Activated T-helper 17 cell treated with anti-CD3 and anti-CD28 coated beads, Interleukin-2, amount 50 U/mL, for 72 hours (primary cell): ENCODE results near the gene TPP2. TPM values are rescaled to one million over a fixed set of nuclear protein-coding genes. Genes with fewer than 3 reads are reported as not detected.

Experiments
- ATAC-seq: fragments of 150-1000 bp; cut with Tn5 transposase; replicated peaks from 2 replicates; pipeline ENCODE4 v1.10.0; 2021; ENCODE audit warnings: mild to moderate bottlenecking, moderate library complexity
- H3K27ac Mint-ChIP-seq: one replicate; pipeline ENCODE4 v1.8.0; 2022; ENCODE audit warnings: mixed read lengths
- H3K27me3 Mint-ChIP-seq: one replicate; pipeline ENCODE4 v1.8.0; 2022; ENCODE audit warnings: mixed read lengths
- H3K36me3 Mint-ChIP-seq: one replicate; pipeline ENCODE4 v1.8.0; 2022; ENCODE audit warnings: low read depth, mild to moderate bottlenecking, mixed read lengths
- H3K4me1 Mint-ChIP-seq: one replicate; pipeline ENCODE4 v1.8.0; 2022; ENCODE audit warnings: mixed read lengths
- H3K4me3 Mint-ChIP-seq: one replicate; pipeline ENCODE4 v1.8.0; 2022; ENCODE audit warnings: mild to moderate bottlenecking, mixed read lengths
- H3K9me3 Mint-ChIP-seq: one replicate; pipeline ENCODE4 v1.8.0; 2022; ENCODE audit warnings: mixed read lengths
- total RNA-seq, 2 donors: library from RNA; stranded (reverse); gene quantifications; one replicate each; pipeline ENCODE4 v1.2.3, GENCODE V29; 2022

TPP2 gene
- total RNA-seq, 2 donors from 2014 or later = 57.2 to 71.4 TPM

DNA sequence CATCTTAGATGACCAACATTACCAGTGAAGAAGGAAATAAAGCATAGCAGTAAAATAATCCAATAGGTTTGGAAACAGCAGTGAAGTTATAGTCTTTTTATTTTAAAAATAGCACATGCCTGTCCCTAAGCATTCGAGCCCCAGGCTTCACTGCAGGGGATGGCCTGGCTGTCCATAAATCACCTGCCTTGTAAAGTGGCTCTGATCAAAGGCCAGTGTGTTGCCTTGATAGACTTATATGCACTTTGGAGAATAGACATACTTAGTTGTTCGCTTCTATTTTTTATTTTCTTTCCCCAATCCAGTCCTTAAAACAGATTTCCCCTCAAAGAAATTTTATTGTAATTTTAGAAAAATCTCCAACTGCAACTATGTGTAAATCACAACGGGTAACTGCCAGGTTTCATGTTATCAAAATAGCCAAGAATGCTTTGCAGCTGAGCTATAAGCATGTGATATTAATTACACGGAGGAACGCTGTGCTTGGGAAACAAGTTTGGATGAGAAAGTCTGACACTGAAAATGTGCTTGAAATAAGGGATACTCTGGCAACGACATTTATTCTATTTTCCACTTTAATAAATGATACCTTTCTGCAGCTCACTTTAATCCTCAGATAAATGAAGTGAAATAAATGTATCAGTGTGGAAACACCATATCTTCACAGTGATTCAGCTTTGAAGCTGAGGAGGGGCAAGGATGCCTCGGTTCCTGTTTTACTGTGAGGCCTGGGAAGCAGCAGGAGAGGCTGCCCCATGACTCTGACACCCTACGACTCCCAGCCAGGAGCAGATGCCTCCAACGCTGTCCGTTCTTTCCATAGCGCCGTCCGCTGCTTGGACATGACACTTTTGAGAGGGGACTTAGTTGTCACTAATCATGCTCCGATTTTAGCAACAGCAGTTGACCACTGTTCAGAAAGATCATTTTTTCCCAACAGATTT, 103.6 kb downstream of the TPP2 start:
- no peak for ATAC-seq
- no peak overlapping the region for H3K27ac Mint-ChIP-seq
- peaks cover 6% of the 10 kb centered on the region for H3K9me3 Mint-ChIP-seq
- no peaks in the 10 kb centered on the region for H3K4me1 Mint-ChIP-seq
- peaks cover 10% of the 10 kb centered on the region for H3K27me3 Mint-ChIP-seq
- H3K36me3 Mint-ChIP-seq = no peaks in the 10 kb centered on the region
- no peak overlapping the region for H3K4me3 Mint-ChIP-seq

DNA sequence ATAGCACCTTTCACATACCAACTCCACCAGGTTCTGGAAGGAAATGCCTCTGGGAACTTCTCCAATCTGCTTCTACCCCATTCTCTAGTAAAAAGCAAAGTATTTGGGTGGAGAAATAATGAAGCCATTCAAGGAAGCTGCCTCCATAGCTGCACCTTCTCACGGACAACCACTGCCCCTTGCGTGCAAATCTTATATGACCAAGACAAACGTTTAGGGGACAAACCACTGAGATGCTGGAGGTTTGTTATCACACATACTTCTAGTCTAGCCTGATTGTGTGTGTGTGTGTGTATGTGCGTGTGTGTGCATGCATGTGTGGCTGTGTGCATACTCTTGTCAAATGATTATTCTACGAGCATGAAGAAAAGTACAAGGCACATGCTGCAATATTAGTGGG, 104.5 kb downstream of the TPP2 start:
- ATAC-seq = no peak
- peaks cover 11% of the 10 kb centered on the region for H3K27me3 Mint-ChIP-seq
- no peak overlapping the region for H3K4me3 Mint-ChIP-seq
- no peaks in the 10 kb centered on the region for H3K4me1 Mint-ChIP-seq
- no peak overlapping the region for H3K27ac Mint-ChIP-seq
- peaks cover 6% of the 10 kb centered on the region for H3K9me3 Mint-ChIP-seq
- H3K36me3 Mint-ChIP-seq = no peaks in the 10 kb centered on the region

GRCh38 chr13:102702965-102703725, 106.4 kb downstream of the TPP2 start:
- Mint-ChIP-seq H3K4me1 (no peaks in the 10 kb centered on the region), H3K9me3 (peaks cover 6% of the 10 kb centered on the region), H3K27ac (no peak overlapping the region), H3K36me3 (no peaks in the 10 kb centered on the region), H3K4me3 (no peak overlapping the region), H3K27me3 (peaks cover 11% of the 10 kb centered on the region)
- ATAC-seq = no peak

DNA sequence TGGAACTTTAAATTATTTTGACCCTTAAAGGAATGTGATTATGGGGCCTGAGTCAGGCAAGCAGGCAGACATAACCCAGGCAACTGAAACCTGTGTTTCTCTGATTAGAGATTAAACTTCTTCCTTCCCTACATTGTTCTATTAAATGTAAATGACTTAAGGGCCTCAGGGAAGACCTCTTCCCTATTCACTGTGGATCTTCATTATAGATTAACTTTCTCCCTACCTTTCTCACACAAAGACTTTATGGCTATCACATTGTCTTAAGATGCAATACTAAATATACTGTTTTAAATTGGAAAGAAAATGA, 106.9 kb downstream of the TPP2 start:
- no peaks in the 10 kb centered on the region for H3K36me3 Mint-ChIP-seq
- no peak overlapping the region for H3K27ac Mint-ChIP-seq
- H3K4me1 Mint-ChIP-seq = no peaks in the 10 kb centered on the region
- no peak overlapping the region for H3K4me3 Mint-ChIP-seq
- H3K27me3 Mint-ChIP-seq = peaks cover 6% of the 10 kb centered on the region
- no peak for ATAC-seq
- H3K9me3 Mint-ChIP-seq = peaks cover 1% of the 10 kb centered on the region

- Mint-ChIP-seq H3K4me1 (no peaks in the 10 kb centered on the region), H3K27me3 (peaks cover 5% of the 10 kb centered on the region), H3K9me3 (no peaks in the 10 kb centered on the region), H3K36me3 (no peaks in the 10 kb centered on the region), H3K4me3 (no peak overlapping the region), H3K27ac (no peak overlapping the region)
- ATAC-seq = no peak
Measured at GRCh38 chr13:102704238-102705058, 107.7 kb downstream of the TPP2 start.

GRCh38 chr13:102707467-102707866, 110.7 kb downstream of the TPP2 start:
- H3K4me3 Mint-ChIP-seq = no peak overlapping the region
- ATAC-seq = no peak
- no peaks in the 10 kb centered on the region for H3K36me3 Mint-ChIP-seq
- H3K27me3 Mint-ChIP-seq = peaks cover 8% of the 10 kb centered on the region
- no peaks in the 10 kb centered on the region for H3K9me3 Mint-ChIP-seq
- H3K27ac Mint-ChIP-seq = no peak overlapping the region
- no peaks in the 10 kb centered on the region for H3K4me1 Mint-ChIP-seq

- H3K4me3 Mint-ChIP-seq = no peak overlapping the region
- no peaks in the 10 kb centered on the region for H3K9me3 Mint-ChIP-seq
- peaks cover 8% of the 10 kb centered on the region for H3K27me3 Mint-ChIP-seq
- H3K4me1 Mint-ChIP-seq = no peaks in the 10 kb centered on the region
- no peak for ATAC-seq
- no peaks in the 10 kb centered on the region for H3K36me3 Mint-ChIP-seq
- no peak overlapping the region for H3K27ac Mint-ChIP-seq
Measured at GRCh38 chr13:102708211-102708610, 111.4 kb downstream of the TPP2 start.

- no peak for ATAC-seq
- no peak overlapping the region for H3K27ac Mint-ChIP-seq
- peaks cover 8% of the 10 kb centered on the region for H3K27me3 Mint-ChIP-seq
- H3K36me3 Mint-ChIP-seq = no peaks in the 10 kb centered on the region
- no peak overlapping the region for H3K4me3 Mint-ChIP-seq
- no peaks in the 10 kb centered on the region for H3K4me1 Mint-ChIP-seq
- H3K9me3 Mint-ChIP-seq = no peaks in the 10 kb centered on the region
Measured at GRCh38 chr13:102708991-102709390, 112.2 kb downstream of the TPP2 start.

DNA sequence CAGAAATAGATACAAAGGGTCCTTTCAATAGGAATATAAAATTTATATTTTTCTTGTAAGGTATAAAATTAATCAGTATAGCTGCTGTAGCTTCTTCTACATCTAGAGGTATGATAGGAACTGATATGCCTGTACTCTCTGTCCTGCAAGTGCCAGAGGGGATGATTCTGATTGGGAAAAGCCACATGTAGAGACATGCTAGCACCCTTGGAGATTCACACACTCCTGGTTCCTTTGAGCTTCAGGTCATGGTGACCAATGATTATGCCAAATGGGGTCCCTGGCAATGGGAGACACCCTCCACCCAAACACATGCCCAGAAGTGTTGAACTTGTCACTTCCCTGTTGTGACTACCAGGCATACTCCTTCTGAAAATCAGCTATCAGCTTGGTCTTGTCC, 112.8 kb downstream of the TPP2 start:
- no peak overlapping the region for H3K27ac Mint-ChIP-seq

DNA sequence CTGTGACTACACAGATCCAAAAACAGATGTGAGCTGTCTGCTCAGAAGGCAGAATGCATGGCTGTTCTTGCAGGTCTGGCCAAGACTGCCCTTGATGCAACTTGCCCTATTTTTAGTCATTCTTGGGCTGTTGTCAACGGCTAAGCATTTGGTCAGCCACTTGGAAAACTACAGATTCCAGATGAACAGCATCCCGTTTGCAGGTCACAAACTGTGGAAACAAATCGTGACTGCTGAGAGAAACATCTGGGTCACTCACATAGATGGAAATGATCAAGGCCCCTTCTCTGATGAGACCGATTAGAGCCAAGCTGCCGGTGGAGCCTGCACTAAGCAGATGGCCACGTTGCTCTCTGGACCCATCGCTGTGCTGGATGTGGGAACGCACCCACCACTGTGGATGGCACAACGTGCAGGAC, 113.5 kb downstream of the TPP2 start:
- H3K36me3 Mint-ChIP-seq = no peaks in the 10 kb centered on the region
- no peak overlapping the region for H3K4me3 Mint-ChIP-seq
- H3K27me3 Mint-ChIP-seq = peaks cover 5% of the 10 kb centered on the region
- ATAC-seq = no peak
- no peaks in the 10 kb centered on the region for H3K9me3 Mint-ChIP-seq
- H3K27ac Mint-ChIP-seq = no peak overlapping the region
- H3K4me1 Mint-ChIP-seq = no peaks in the 10 kb centered on the region

More for the DNA sequence above, 112.8 kb downstream of the TPP2 start:
- H3K4me1 Mint-ChIP-seq = no peaks in the 10 kb centered on the region
- H3K9me3 Mint-ChIP-seq = no peaks in the 10 kb centered on the region
- H3K4me3 Mint-ChIP-seq = no peak overlapping the region
- no peak for ATAC-seq
- H3K27me3 Mint-ChIP-seq = peaks cover 8% of the 10 kb centered on the region
- H3K36me3 Mint-ChIP-seq = no peaks in the 10 kb centered on the region

DNA sequence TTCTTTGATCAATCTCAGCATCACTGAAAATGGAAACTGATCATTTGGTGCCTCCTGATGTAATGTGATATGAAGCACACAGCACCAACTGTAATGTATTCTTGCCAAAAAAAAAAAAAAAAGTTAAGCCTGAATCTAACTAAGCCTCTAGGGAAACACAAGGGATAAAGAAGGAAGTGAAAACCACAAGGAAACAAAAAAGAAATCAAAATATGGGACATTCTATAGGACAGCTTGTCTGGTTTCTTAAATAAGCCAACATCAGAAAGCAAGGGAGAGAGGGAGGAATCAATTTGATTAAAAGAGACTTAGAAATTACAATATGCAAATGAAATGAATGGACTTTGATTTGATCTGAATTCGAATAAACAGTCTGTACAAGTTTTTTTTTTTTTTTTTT, 118.7 kb downstream of the TPP2 start:
- no peaks in the 10 kb centered on the region for H3K36me3 Mint-ChIP-seq
- H3K4me3 Mint-ChIP-seq = no peak overlapping the region
- H3K9me3 Mint-ChIP-seq = no peaks in the 10 kb centered on the region
- no peaks in the 10 kb centered on the region for H3K4me1 Mint-ChIP-seq
- H3K27me3 Mint-ChIP-seq = peaks cover 5% of the 10 kb centered on the region
- H3K27ac Mint-ChIP-seq = no peak overlapping the region
- no peak for ATAC-seq

GRCh38 chr13:102718746-102719145, 122.0 kb downstream of the TPP2 start:
- Mint-ChIP-seq H3K36me3 (no peaks in the 10 kb centered on the region), H3K4me1 (no peaks in the 10 kb centered on the region), H3K9me3 (no peaks in the 10 kb centered on the region), H3K27me3 (peaks cover 3% of the 10 kb centered on the region), H3K27ac (no peak overlapping the region), H3K4me3 (no peak overlapping the region)
- ATAC-seq = no peak

DNA sequence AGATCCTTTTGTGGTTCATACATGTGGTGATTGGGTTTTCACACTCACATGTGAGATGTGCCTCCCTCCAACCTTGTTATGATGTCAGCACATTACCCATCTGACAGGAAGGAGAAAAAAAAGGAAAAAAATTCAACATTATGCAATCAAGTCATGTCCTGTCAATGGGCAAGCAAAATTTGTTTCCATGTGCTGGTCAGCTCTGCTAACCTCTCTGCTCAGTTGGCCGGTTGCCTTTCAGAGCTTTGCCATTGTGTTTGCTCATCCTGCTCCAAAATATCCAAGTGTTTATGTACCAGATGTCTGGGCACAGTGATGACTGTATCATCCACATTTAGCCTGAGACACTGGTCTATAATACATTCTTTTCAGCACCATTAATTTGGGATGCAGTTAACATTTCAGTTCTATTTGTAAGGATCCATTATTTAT, 125.0 kb downstream of the TPP2 start:
- no peak for ATAC-seq
- no peaks in the 10 kb centered on the region for H3K36me3 Mint-ChIP-seq
- no peaks in the 10 kb centered on the region for H3K9me3 Mint-ChIP-seq
- no peak overlapping the region for H3K4me3 Mint-ChIP-seq
- H3K4me1 Mint-ChIP-seq = peaks cover 4% of the 10 kb centered on the region
- no peak overlapping the region for H3K27ac Mint-ChIP-seq
- peaks cover under 1% of the 10 kb centered on the region for H3K27me3 Mint-ChIP-seq

- peaks cover 4% of the 10 kb centered on the region for H3K4me1 Mint-ChIP-seq
Measured at GRCh38 chr13:102724923-102725322, 128.1 kb downstream of the TPP2 start.

More at GRCh38 chr13:102724923-102725322, 128.1 kb downstream of the TPP2 start:
- Mint-ChIP-seq H3K27ac (no peak overlapping the region), H3K27me3 (no peaks in the 10 kb centered on the region), H3K36me3 (no peaks in the 10 kb centered on the region), H3K9me3 (no peaks in the 10 kb centered on the region), H3K4me3 (no peak overlapping the region)
- no peak for ATAC-seq
